Gastrocnemius medialis (tissue), 4 donors: ENCODE measurements around the gene TENM3.

ENCODE experiments used
- CTCF ChIP-seq, 5 experiments: fragments of 450-650 bp in 3 of 5; fragments of 200-600 bp in 2 of 5; sonication (generic) in 2 of 5; IDR thresholded peaks in 4 of 5; conservative IDR thresholded peaks in 1 of 5; 1 replicate in 4 of 5; 2 replicates in 1 of 5; pipeline ENCODE4 v1.5.1; 2016 to 2019; ENCODE audit warnings: antibody characterized with exemption in 5 of 5, mild to moderate bottlenecking in 3 of 5, moderate library complexity in 3 of 5
- POLR2A ChIP-seq, 2 donors: fragments of 450-650 bp; IDR thresholded peaks; one replicate each; pipeline ENCODE4 v1.6.1; 2017; ENCODE audit warnings: antibody characterized with exemption in 2 of 2, mild to moderate bottlenecking in 2 of 2, moderate library complexity in 2 of 2

GRCh38 chr4:182619660-182620059 lies 376.5 kb downstream of the TENM3 start:
- no peak for TF ChIP-seq CTCF (IDR thresholded peaks at IDR 0.05 in 4 of 5, conservative IDR thresholded peaks at IDR 0.05 in 1 of 5)
- TF ChIP-seq POLR2A (IDR thresholded peaks at IDR 0.05), result no peak
